NCI-H345 treated with DMSO at 0.1 percent for 48 hours (cell line): ENCODE measurements around the gene IGSF21.

Experiments used
- DNase-seq: peaks from one replicate; lab custom pipeline; 2025; ENCODE audit not compliant: unreplicated experiment; lab: John Stamatoyannopoulos, UW

The IGSF21 gene

DNA sequence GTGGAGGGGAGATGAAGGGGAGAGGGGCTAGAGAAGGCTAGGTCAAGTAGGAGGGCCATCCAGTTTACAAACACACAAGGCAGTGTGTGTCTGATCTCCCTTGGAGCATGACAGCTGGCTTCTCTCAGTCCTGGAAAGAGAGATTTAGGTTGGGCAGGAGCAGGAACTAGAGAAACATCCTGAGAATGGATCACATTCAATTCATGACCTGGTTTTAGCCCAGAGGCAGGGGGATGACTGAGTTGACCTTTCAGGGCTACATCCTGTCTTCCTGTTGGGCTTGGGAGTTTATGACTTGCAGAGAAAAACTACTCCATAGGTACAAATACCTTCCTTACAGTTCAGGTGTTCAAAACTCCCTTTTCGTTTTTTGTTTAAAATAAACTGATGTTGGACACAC lies 97.0 kb downstream of the IGSF21 start:
- DNase-seq, result no peak

DNA sequence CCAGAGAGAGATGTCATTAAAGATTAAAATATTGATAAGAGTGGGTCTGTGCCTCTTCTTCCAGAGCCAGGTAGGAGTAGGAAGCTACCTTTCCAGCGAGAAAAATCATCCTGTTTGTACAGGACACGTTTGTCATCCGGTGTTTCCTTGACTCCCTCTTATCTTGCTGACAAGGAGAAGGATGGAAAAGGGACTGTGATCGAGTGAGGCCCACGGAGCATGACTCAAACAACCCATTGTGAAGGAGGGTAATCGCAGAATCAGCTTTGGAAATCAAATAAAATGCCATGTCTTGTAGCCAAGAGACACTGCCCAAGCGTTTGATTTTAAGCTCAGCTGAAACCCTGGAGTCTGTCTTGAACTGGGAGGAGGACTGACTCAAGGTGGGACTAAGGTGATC lies 97.7 kb downstream of the IGSF21 start:
- no peak for DNase-seq

- no peak for DNase-seq
Measured at GRCh38 chr1:18211764-18212163, 104.2 kb downstream of the IGSF21 start.

DNA sequence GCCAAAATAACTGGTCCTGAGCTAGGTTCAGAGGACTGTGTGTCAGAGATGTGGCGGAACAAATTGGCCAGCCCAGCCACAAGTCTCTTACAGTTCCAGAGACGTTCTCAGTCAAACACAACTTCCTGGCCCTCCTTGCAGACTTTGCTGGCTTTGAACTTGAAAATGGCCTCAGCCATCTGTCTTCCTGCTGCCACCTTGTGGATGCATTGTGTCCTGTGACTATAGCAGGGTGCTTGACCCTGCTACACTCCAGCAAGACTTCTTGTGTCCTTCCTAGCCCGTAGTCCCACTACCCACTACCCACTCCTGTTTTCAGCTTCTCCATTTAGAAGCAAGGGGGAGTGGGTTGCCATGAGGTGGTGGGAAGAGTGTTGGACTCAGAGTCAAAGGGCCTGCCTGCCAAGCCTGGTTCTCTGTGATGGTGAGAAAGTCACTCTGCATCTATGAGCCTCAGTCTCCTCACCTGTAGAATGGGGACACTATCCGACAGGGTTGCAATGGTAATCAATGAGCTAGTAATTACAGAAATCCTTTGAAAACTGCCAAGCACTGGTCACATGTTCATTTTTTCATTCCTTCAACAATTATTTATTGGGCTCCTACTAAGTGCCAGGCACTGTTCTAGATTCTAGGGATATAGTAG lies 109.9 kb downstream of the IGSF21 start:
- no peak for DNase-seq

DNA sequence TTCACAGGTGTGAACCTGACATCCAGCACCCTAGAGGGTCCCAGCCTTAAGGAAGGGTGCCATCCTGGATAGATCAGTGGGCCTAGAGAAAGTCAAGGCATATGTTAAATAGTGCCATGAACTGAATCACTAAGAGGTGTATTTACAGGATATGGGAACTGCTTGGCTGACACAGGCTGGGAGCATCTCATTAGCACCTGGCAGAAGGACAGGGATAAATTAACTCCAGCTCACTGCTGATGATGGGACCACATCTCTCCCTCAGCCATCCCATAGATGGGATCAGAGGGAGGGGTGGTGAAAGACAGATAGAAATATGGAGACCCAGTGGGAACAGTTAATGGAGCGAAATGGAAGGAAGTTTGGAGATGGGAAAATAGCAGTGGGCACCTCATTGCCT lies 122.0 kb downstream of the IGSF21 start:
- no peak for DNase-seq

GRCh38 chr1:18230321-18230720 lies 122.7 kb downstream of the IGSF21 start:
- no peak for DNase-seq

DNA sequence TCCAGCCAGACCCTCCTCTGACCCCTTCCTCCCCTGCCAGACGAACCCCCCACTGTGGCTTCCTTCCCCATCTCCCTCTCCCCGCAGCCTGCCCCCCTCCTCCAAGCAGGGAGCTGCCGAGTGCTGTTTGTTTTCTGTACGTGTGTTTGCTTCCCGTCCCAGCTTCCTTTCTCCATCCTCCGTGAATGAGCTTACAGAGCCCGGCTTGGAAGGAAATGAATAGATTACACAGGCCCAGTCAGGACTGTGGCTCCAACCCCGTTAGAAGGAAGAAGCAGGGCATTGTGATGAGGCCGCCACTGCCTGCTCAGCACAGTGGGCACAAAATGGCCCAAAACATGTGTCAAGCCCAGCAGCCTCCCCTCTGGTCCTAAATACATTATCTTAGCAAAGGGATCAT lies 123.2 kb downstream of the IGSF21 start:
- DNase-seq, result no peak

GRCh38 chr1:18232052-18232451 lies 124.5 kb downstream of the IGSF21 start:
- no peak for DNase-seq

DNA sequence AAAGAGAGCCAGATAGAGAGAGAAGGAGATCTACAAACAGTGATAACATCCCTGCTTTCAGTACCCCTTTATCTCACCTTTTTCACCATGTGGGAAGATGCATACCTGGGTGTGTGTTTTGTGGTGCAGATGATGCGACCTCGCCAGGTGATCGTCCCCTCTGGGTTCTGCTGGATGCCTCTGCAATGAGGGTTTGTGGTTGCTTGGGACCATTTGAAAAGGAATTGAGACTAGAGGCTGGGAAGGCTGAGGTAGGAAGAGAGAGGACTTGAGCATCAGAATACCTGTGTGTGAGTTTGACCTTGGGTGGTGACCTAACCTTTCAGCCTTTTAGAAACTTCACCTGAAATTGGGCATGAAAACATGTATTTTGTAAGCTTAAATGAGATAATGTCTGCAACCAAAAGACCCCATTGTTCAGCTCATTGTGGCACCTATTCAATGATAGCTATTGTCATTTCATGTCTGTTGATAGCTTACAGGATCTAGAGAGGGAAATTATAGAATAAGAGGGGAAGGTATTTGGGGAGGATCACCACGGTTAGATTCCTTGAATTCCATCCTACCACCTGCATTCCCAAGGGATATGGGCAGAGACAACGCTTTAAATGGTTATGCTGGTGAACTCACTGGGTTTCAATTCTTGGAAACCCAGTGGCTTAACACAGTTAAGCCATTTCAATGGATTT lies 125.7 kb downstream of the IGSF21 start:
- DNase-seq, result no peak

DNA sequence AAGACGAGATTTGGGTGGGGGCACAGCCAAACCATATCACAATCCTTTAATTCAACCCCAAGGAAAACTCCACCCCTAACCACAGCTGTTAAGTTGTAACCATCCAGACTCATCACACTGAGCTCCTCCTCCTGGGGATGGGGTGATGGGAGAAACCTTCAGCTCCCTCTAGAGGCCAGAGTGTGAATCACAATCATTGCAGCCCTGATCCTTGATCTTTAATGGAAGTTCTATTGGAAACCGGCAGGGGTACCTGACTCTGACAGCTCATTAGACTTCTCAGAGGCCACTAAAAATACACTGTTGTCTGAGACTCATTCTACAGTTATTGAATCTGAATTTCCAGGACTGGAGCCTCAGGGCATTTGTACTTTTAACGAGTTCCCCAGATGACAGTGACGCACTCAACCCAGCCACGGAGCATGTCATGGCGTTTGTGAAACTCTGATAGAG lies 127.2 kb downstream of the IGSF21 start:
- DNase-seq, result peak; percentile 55

GRCh38 chr1:18237371-18237770 lies 129.8 kb downstream of the IGSF21 start:
- no peak for DNase-seq

- no peak for DNase-seq
Measured at GRCh38 chr1:18238190-18238589, 130.6 kb downstream of the IGSF21 start.

DNA sequence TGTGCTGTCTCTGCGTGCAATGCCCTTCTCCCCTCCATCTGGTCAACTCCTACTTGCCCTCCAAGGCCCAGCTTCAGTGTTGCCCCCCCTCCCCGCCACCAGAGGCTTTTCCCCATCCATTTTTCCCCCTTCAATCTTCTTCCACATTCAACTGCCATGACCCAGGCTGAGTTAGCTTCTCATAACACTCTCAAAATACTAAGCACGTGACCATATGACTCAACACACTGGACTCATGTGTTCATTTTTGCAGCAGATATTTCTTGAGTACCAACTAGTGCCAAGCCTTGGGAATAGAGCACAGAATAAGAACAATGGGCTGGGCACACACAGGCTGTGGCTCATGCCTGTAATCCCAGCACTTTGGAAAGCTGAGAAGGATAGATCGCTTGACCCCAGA lies 132.1 kb downstream of the IGSF21 start:
- no peak for DNase-seq

GRCh38 chr1:18240906-18241305 lies 133.3 kb downstream of the IGSF21 start:
- no peak for DNase-seq

- peak; percentile 31 for DNase-seq
Measured at GRCh38 chr1:18241891-18242290, 134.3 kb downstream of the IGSF21 start.

DNA sequence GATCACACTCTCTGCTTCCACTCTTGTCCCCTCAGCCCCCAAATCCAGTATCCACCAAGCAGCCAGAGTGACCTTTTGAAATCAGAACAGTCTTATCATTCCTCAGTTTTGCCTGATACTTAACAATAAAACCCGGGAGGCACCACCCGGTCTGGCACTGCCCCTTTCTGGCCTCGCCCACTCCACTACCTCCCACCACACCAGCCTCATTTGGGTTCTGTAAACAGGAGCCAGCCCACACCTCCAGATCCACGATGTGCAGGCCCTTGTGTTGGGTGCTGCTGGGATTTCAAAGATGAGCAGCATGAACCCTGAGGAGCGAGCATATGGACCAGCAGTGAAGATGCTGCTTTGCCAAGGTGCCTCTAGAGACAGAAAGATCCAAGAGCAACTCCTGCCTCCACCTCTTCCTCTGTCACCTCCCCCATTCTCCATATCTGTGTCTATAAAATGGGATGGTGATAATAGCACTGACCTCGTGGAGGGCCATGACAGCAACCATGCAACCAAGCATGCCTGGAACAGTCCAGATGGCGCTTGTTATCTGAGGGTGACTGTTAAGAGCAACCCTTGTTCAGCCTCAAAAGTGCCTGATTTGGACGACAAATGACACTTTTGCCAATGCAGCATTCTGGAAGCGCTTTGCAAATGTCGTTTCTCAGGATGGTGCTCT lies 136.0 kb downstream of the IGSF21 start:
- DNase-seq, result no peak

GRCh38 chr1:18244762-18245161 lies 137.2 kb downstream of the IGSF21 start:
- no peak for DNase-seq

- DNase-seq, result no peak
Measured at GRCh38 chr1:18245647-18246046, 138.0 kb downstream of the IGSF21 start.

DNA sequence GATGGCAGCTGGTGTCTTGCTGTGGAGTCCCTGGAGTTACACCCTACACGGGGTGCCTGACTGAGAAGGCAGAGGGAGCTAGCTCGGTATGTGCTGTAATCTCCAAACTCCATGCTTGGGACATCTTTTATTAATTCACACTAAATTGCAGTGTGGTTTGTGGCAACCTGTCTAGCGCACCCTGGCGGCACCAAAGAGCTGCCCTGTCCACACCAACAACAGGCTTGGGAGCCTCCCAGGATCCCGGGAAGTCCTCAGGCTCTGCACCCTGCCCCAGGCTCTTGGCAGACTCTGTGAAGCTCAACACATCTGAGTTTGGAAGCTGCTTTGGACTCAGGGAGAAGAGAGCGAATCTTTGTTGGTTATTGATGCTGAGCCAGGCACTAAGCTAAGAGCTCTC lies 138.9 kb downstream of the IGSF21 start:
- DNase-seq, result no peak

GRCh38 chr1:18247151-18247550 lies 139.6 kb downstream of the IGSF21 start:
- no peak for DNase-seq

- no peak for DNase-seq
Measured at GRCh38 chr1:18249631-18250030, 142.0 kb downstream of the IGSF21 start.

GRCh38 chr1:18253093-18253492 lies 145.5 kb downstream of the IGSF21 start:
- DNase-seq, result no peak
